ENCODE measurements around the gene PRR7.
"Not testable (repeated sequence)": the region's sequence is repeated elsewhere in the genome, so short reads cannot be mapped to it uniquely, and the experiment has no call there.

The PRR7 gene

DNA sequence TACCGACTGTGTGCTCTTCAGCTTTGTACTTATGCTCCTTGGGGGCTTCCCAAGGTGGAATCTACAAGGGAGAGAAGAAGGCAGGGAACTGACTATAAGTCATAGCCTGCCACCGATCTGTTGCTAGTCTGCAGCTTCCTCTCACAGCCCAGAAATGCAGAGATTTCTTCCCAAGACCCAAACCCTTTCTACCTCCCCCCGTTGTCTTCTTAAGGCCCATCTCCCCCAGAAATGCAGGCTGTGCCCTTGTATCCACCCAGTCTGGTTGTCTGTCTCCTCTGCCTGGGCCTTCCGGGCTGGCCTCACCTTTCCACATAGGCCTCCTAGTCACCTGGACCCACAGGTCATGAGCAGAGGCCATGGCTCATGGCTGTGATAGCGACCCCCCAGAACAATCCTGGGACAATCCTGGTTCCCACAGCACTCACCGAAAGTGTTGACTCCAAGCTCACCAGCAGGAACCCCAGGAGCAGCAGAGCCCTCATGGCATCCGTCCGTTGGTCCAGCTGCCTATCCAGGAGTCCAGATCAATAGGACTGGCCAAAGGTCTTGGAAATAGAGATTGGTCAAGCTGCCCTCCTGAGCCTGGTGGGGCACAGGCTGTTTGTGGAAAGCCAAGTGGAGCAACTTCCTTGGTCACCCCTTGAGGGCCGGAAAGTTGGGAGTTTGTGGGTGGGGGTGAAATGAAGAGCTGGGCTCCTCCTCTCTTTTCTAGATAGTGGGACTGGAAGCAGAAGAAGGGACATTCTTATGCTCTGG is 37.4 kb upstream of the PRR7 start, which contains the start of gene F12:
Gene F12 (minus strand): TSS at position 522 of the 759 bp plus-strand sequence. CDS start 37 bp downstream, at position 485.
- Histone ChIP-seq H3K27me3 (ENCODE audit: low read depth, low read length) (no peaks in the 10 kb centered on the region), H3K9me3 (ENCODE audit: control insufficient read depth in 1 of 2, low read length in 2 of 2) (no peaks in the 10 kb centered on the region), H3K27ac (ENCODE audit: low read length) (no peak within 1 kb of the TSS), H3K4me1 (ENCODE audit: control insufficient read depth in 1 of 2, insufficient read depth in 2 of 2, low read length in 2 of 2) (peaks cover 0 to 6% of the 10 kb centered on the region in 2 donors), H3K4me3 (ENCODE audit: low read depth in 1 of 2, low read length in 2 of 2) (no peak within 1 kb of the TSS), H3K36me3 (ENCODE audit: control insufficient read depth in 1 of 2, insufficient read depth in 2 of 2, low read length in 2 of 2) (no peaks in the 10 kb centered on the region)

GRCh38 chr5:177410575-177410974 is 36.0 kb upstream of the PRR7 start:
- Histone ChIP-seq H3K9me3 (ENCODE audit: control insufficient read depth in 1 of 2, low read length in 2 of 2) (no peaks in the 10 kb centered on the region), H3K27me3 (ENCODE audit: low read depth, low read length) (no peaks in the 10 kb centered on the region), H3K4me3 (ENCODE audit: low read depth in 1 of 2, low read length in 2 of 2) (no peak overlapping the region), H3K36me3 (ENCODE audit: control insufficient read depth in 1 of 2, insufficient read depth in 2 of 2, low read length in 2 of 2) (no peaks in the 10 kb centered on the region), H3K4me1 (ENCODE audit: control insufficient read depth in 1 of 2, insufficient read depth in 2 of 2, low read length in 2 of 2) (no peaks in the 10 kb centered on the region), H3K27ac (ENCODE audit: low read length) (no peak overlapping the region)

DNA sequence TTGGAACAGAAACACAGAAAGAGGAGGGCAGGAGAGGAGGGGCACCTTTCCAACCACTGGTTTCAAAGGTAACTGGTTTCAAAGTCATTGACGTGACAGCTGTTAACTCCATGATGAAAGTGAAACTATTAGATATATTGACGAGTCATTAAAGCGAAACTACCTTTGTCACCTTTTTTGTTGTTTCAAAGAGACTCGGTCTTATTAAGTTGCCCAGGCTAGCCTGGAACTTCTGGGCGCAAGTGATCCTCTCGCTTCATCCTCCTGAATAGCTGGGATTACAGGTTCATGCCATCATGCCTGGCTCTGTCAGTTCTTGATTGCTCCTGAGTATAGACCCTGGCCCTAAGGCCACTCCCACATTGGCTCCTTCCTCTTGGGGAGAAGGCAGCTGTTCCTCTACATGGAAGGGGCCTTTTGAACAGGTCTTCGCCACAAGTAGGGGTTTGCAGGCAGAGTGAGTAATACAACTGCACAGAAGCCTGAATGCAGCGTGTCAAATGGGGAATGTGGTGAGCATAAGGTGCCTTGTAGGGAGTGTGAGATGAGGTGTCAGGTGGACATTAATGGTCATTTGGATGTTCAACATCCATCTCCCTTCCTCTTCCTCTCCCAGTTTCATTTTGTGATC is 33.9 kb upstream of the PRR7 start:
- H3K27ac ChIP-seq (ENCODE audit: low read length): no peak overlapping the region
- H3K4me3 ChIP-seq (ENCODE audit: low read depth in 1 of 2, low read length in 2 of 2): peak overlapping the region in 1 of 2 donors; percentile 8
- no peaks in the 10 kb centered on the region for H3K9me3 ChIP-seq (ENCODE audit: control insufficient read depth in 1 of 2, low read length in 2 of 2)
- no peaks in the 10 kb centered on the region for H3K36me3 ChIP-seq (ENCODE audit: control insufficient read depth in 1 of 2, insufficient read depth in 2 of 2, low read length in 2 of 2)
- no peaks in the 10 kb centered on the region for H3K27me3 ChIP-seq (ENCODE audit: low read depth, low read length)
- H3K4me1 ChIP-seq (ENCODE audit: control insufficient read depth in 1 of 2, insufficient read depth in 2 of 2, low read length in 2 of 2): peaks cover 0 to 5% of the 10 kb centered on the region in 2 donors

DNA sequence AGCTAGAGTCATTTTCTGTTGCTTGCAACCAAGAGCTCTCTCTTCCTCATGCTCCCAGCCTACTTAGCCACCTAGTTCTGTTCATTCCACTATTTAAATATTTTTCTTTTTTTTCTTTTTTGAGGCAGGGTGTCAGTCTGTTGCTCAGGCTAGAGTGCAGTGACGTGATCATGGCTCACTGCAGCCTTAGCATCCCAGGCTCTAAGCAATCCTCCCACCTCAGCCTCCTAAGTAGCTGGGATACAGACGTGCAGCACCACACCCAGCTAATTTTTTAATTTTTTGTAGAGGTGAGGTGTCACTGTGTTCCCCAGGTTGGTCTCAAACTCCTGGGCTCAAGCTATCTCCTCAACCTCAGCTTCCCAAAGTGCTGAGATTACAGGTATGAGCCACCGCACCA is 32.1 kb upstream of the PRR7 start:
- no peaks in the 10 kb centered on the region for H3K27me3 ChIP-seq (ENCODE audit: low read depth, low read length)
- H3K9me3 ChIP-seq (ENCODE audit: control insufficient read depth in 1 of 2, low read length in 2 of 2): no peaks in the 10 kb centered on the region
- H3K4me3 ChIP-seq (ENCODE audit: low read depth in 1 of 2, low read length in 2 of 2): no peak overlapping the region
- peaks cover 0 to 5% of the 10 kb centered on the region in 2 donors for H3K4me1 ChIP-seq (ENCODE audit: control insufficient read depth in 1 of 2, insufficient read depth in 2 of 2, low read length in 2 of 2)
- H3K27ac ChIP-seq (ENCODE audit: low read length): no peak overlapping the region
- no peaks in the 10 kb centered on the region for H3K36me3 ChIP-seq (ENCODE audit: control insufficient read depth in 1 of 2, insufficient read depth in 2 of 2, low read length in 2 of 2)

GRCh38 chr5:177417081-177417480 is 29.5 kb upstream of the PRR7 start:
- not testable (repeated sequence) for H3K4me1 ChIP-seq (ENCODE audit: control insufficient read depth in 1 of 2, insufficient read depth in 2 of 2, low read length in 2 of 2); H3K4me3 ChIP-seq (ENCODE audit: low read depth in 1 of 2, low read length in 2 of 2); H3K27ac ChIP-seq (ENCODE audit: low read length); H3K36me3 ChIP-seq (ENCODE audit: control insufficient read depth in 1 of 2, insufficient read depth in 2 of 2, low read length in 2 of 2); H3K9me3 ChIP-seq (ENCODE audit: control insufficient read depth in 1 of 2, low read length in 2 of 2); H3K27me3 ChIP-seq (ENCODE audit: low read depth, low read length)

DNA sequence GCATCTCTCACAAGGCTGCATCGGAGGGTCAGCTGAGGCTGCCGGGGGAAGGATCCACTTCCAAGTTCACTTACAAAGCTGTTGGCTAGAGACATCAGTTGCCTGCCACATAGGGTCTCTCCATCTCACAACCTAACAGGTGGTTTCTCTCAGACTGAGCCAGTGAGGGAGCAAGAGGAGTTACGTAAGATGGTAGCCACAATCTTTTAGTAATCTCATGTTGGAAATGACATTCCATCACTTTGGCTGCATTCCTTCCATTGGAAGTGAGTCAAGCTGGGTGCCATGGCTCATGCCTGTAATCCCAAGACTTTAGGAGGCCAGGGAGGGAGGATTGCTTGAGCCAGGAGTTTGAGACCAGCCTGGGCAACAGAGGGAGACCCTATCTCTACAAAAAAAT is 27.6 kb upstream of the PRR7 start:
- H3K4me3 ChIP-seq (ENCODE audit: low read depth in 1 of 2, low read length in 2 of 2): no peak overlapping the region
- no peaks in the 10 kb centered on the region for H3K9me3 ChIP-seq (ENCODE audit: control insufficient read depth in 1 of 2, low read length in 2 of 2)
- peaks cover 0 to 5% of the 10 kb centered on the region in 2 donors for H3K4me1 ChIP-seq (ENCODE audit: control insufficient read depth in 1 of 2, insufficient read depth in 2 of 2, low read length in 2 of 2)
- H3K27ac ChIP-seq (ENCODE audit: low read length): no peak overlapping the region
- no peaks in the 10 kb centered on the region for H3K36me3 ChIP-seq (ENCODE audit: control insufficient read depth in 1 of 2, insufficient read depth in 2 of 2, low read length in 2 of 2)
- no peaks in the 10 kb centered on the region for H3K27me3 ChIP-seq (ENCODE audit: low read depth, low read length)

- not testable (repeated sequence) for H3K27ac ChIP-seq (ENCODE audit: low read length); H3K36me3 ChIP-seq (ENCODE audit: control insufficient read depth in 1 of 2, insufficient read depth in 2 of 2, low read length in 2 of 2); H3K27me3 ChIP-seq (ENCODE audit: low read depth, low read length); H3K4me1 ChIP-seq (ENCODE audit: control insufficient read depth in 1 of 2, insufficient read depth in 2 of 2, low read length in 2 of 2); H3K4me3 ChIP-seq (ENCODE audit: low read depth in 1 of 2, low read length in 2 of 2); H3K9me3 ChIP-seq (ENCODE audit: control insufficient read depth in 1 of 2, low read length in 2 of 2)
These were observed 26.1 kb upstream of the PRR7 start for GRCh38 chr5:177420472-177420871.

- Histone ChIP-seq H3K27me3 (ENCODE audit: low read depth, low read length) (no peaks in the 10 kb centered on the region), H3K4me1 (ENCODE audit: control insufficient read depth in 1 of 2, insufficient read depth in 2 of 2, low read length in 2 of 2) (peaks cover 0 to 9% of the 10 kb centered on the region in 2 donors), H3K36me3 (ENCODE audit: control insufficient read depth in 1 of 2, insufficient read depth in 2 of 2, low read length in 2 of 2) (no peaks in the 10 kb centered on the region), H3K9me3 (ENCODE audit: control insufficient read depth in 1 of 2, low read length in 2 of 2) (no peaks in the 10 kb centered on the region), H3K27ac (ENCODE audit: low read length) (no peak overlapping the region), H3K4me3 (ENCODE audit: low read depth in 1 of 2, low read length in 2 of 2) (no peak overlapping the region)
These were observed 25.4 kb upstream of the PRR7 start for GRCh38 chr5:177421062-177421798.

GRCh38 chr5:177423671-177424070 is 22.9 kb upstream of the PRR7 start:
- Histone ChIP-seq H3K9me3 (ENCODE audit: control insufficient read depth in 1 of 2, low read length in 2 of 2) (no peaks in the 10 kb centered on the region), H3K4me3 (ENCODE audit: low read depth in 1 of 2, low read length in 2 of 2) (no peak overlapping the region), H3K27ac (ENCODE audit: low read length) (no peak overlapping the region), H3K27me3 (ENCODE audit: low read depth, low read length) (no peaks in the 10 kb centered on the region), H3K36me3 (ENCODE audit: control insufficient read depth in 1 of 2, insufficient read depth in 2 of 2, low read length in 2 of 2) (no peaks in the 10 kb centered on the region), H3K4me1 (ENCODE audit: control insufficient read depth in 1 of 2, insufficient read depth in 2 of 2, low read length in 2 of 2) (peaks cover 5 to 21% of the 10 kb centered on the region in 2 donors)

DNA sequence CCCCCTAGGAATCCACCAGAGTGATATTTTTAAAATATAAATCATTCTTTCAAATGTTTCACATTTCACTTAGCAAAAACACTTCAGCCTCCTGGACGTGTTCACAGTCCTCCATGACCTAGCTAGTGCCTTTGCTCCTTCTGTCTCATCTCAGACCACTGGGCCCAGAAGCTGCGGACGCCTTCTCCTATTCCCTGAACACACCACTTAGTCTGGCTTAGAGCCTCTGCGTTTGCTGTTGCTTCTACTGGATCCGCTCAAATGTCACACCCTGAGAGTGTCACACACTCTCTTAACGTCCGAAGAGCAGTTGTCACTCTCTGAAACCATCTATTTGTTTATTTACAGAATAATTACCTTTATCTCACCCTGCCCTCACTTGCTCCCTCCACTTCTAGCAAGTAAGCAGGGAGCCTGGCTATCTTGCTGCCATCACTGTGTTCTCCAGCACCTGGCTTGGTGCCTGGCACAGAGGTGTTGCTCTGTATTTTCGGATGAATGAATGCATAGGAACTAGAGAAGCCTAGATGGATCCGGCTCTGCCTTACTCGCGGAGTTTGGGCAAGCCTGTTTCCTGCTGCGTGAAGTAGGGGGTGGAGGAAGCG is 21.3 kb upstream of the PRR7 start:
- Histone ChIP-seq H3K36me3 (ENCODE audit: control insufficient read depth in 1 of 2, insufficient read depth in 2 of 2, low read length in 2 of 2) (no peaks in the 10 kb centered on the region), H3K27ac (ENCODE audit: low read length) (peak overlapping the region; percentile 94), H3K4me3 (ENCODE audit: low read depth in 1 of 2, low read length in 2 of 2) (peak overlapping the region; percentile 65), H3K27me3 (ENCODE audit: low read depth, low read length) (no peaks in the 10 kb centered on the region), H3K4me1 (ENCODE audit: control insufficient read depth in 1 of 2, insufficient read depth in 2 of 2, low read length in 2 of 2) (peaks cover 8 to 34% of the 10 kb centered on the region in 2 donors), H3K9me3 (ENCODE audit: control insufficient read depth in 1 of 2, low read length in 2 of 2) (no peaks in the 10 kb centered on the region)
